SK-N-SH (cell line): ENCODE results near the gene ADCY7. TPM values are rescaled to one million over a fixed set of nuclear protein-coding genes. Genes with fewer than 3 reads are reported as not detected.

Experiments
- CTCF ChIA-PET: fragments of 300-600, 350-600 bp; formaldehyde crosslinking; extraction: SDS; loops from one replicate; lab custom pipeline; 2021; lab: Yijun Ruan, JAX
- POLR2A ChIA-PET: fragments of 350-600 bp; sonication (Branson Sonifier 250); formaldehyde crosslinking; extraction: SDS; loops from one replicate; lab custom pipeline; 2020; ENCODE audit warnings: antibody characterized with exemption, inconsistent platforms; lab: Yijun Ruan, JAX
- DNase-seq: peaks from one replicate; pipeline ENCODE4 v3.0.0; 2012
- H2AFZ ChIP-seq: fragments of 200-600 bp; sonication (generic); 2 replicates; pipeline ENCODE4 v1.8.1; 2016; ENCODE audit warnings: antibody characterized with exemption, mild to moderate bottlenecking, low read depth
- H3F3A ChIP-seq: fragments of 200-600 bp; sonication (generic); replicated peaks from 2 replicates; pipeline ENCODE3; 2016; ENCODE audit warnings: antibody characterized with exemption, mild to moderate bottlenecking; ENCODE audit not compliant: insufficient read depth
- H3K27ac ChIP-seq, 2 experiments: fragments of 200-500 bp in 1 of 2; fragments of 200-600 bp in 1 of 2; sonication (Bioruptor generic) in 1 of 2; sonication (generic), shearing (Covaris generic) in 1 of 2; 2 replicates each; pipeline versions ENCODE4 v1.5.1 to v1.6.1; 2014 to 2016; ENCODE audit warnings: low read depth in 2 of 2, inconsistent platforms in 1 of 2, low read length in 1 of 2, mild to moderate bottlenecking in 1 of 2, mixed read lengths in 1 of 2
- H3K27me3 ChIP-seq: fragments of 200-600 bp; sonication (generic), shearing (Covaris generic); 2 replicates; pipeline ENCODE4 v1.6.1; 2016; ENCODE audit warnings: mixed run types; ENCODE audit not compliant: insufficient read depth
- H3K36me3 ChIP-seq, 2 experiments: fragments of 200-500 bp in 1 of 2; fragments of 200-600 bp in 1 of 2; sonication (Bioruptor generic) in 1 of 2; sonication (generic) in 1 of 2; replicated peaks in 1 of 2; 2 replicates each; pipeline versions ENCODE3 to v1.5.1; 2014 to 2016; ENCODE audit warnings: low read length in 1 of 2, mild to moderate bottlenecking in 1 of 2; ENCODE audit not compliant: insufficient read depth in 2 of 2, control insufficient read depth in 1 of 2
- H3K4me1 ChIP-seq, 2 experiments: fragments of 200-500 bp in 1 of 2; fragments of 200-600 bp in 1 of 2; sonication (Bioruptor generic) in 1 of 2; sonication (generic), shearing (Covaris generic) in 1 of 2; 2 replicates each; pipeline versions ENCODE4 v1.5.1 to v1.6.1; 2014 to 2016; ENCODE audit warnings: low read depth in 1 of 2, low read length in 1 of 2, mixed run types in 1 of 2; ENCODE audit not compliant: insufficient read depth in 2 of 2, control insufficient read depth in 1 of 2
- H3K4me2 ChIP-seq: fragments of 200-600 bp; sonication (generic), shearing (Covaris generic); 2 replicates; pipeline ENCODE4 v1.6.1; 2017; ENCODE audit warnings: mixed run types
- H3K4me3 ChIP-seq, 2 experiments: fragments of 200-500 bp in 1 of 2; fragments of 200-600 bp in 1 of 2; sonication (Bioruptor generic) in 1 of 2; sonication (generic), shearing (Covaris generic) in 1 of 2; 2 replicates each; pipeline versions ENCODE4 v1.5.1 to v1.8.1; 2014 to 2016; ENCODE audit warnings: low read depth in 2 of 2, inconsistent platforms in 1 of 2, low read length in 1 of 2, mild to moderate bottlenecking in 1 of 2, mixed read lengths in 1 of 2, moderate library complexity in 1 of 2
- H3K79me2 ChIP-seq: fragments of 200-600 bp; sonication (generic); 2 replicates; pipeline ENCODE4 v1.8.1; 2017; ENCODE audit warnings: mild to moderate bottlenecking; ENCODE audit not compliant: insufficient read depth
- H3K9ac ChIP-seq: fragments of 200-600 bp; sonication (generic); 2 replicates; pipeline ENCODE4 v1.6.1; 2017; ENCODE audit warnings: mixed run types
- H3K9me2 ChIP-seq: fragments of 200-600 bp; sonication (generic); 2 replicates; pipeline ENCODE4 v1.6.1; 2017; ENCODE audit warnings: mixed run types
- H3K9me3 ChIP-seq: fragments of 200-600 bp; sonication (generic); 2 replicates; pipeline ENCODE4 v1.6.1; 2017; ENCODE audit warnings: mixed run types, mild to moderate bottlenecking, moderate library complexity
- H4K20me1 ChIP-seq: fragments of 200-600 bp; sonication (generic); 2 replicates; pipeline ENCODE4 v1.6.1; 2017; ENCODE audit warnings: mild to moderate bottlenecking, mixed run types; ENCODE audit not compliant: insufficient read depth
- CHD2 ChIP-seq: fragments of 150-350 bp; IDR thresholded peaks from 2 replicates; pipeline ENCODE4 v1.6.1; 2018; ENCODE audit warnings: low read length; ENCODE audit not compliant: partially characterized antibody
- EP300 ChIP-seq, 2 experiments: IDR thresholded peaks; 2 replicates each; pipeline versions ENCODE4 v1.4.0 to v1.6.1; 2012; ENCODE audit warnings: borderline replicate concordance in 1 of 2, low read depth in 1 of 2, low read length in 1 of 2
- FOSL2 ChIP-seq: IDR thresholded peaks from 2 replicates; pipeline ENCODE4 v1.4.0; 2012; ENCODE audit warnings: low read depth, mild to moderate bottlenecking, moderate library complexity, borderline replicate concordance
- FOXJ3 ChIP-seq: sonication (generic); formaldehyde crosslinking; IDR thresholded peaks from 2 replicates; pipeline ENCODE4 v1.5.1; 2020; ENCODE audit warnings: mild to moderate bottlenecking, missing genetic modification reagents
- GABPA ChIP-seq: IDR thresholded peaks from 2 replicates; pipeline ENCODE4 v1.4.0; 2012; ENCODE audit warnings: low read depth, mild to moderate bottlenecking
- JUND ChIP-seq: IDR thresholded peaks from 2 replicates; pipeline ENCODE4 v1.4.0; 2012
- MXI1 ChIP-seq: IDR thresholded peaks from 2 replicates; pipeline ENCODE4 v1.6.1; 2012; ENCODE audit warnings: mild to moderate bottlenecking, low read depth, low read length, improper control_type of control experiment
- POLR2AphosphoS5 ChIP-seq: IDR thresholded peaks from 2 replicates; pipeline ENCODE4 v1.6.1; 2012; ENCODE audit warnings: low read depth, low read length
- RAD21 ChIP-seq: IDR thresholded peaks from 2 replicates; pipeline ENCODE4 v1.6.1; 2012; ENCODE audit warnings: mild to moderate bottlenecking, low read length
- RCOR1 ChIP-seq: fragments of 150-350 bp; IDR thresholded peaks from 2 replicates; pipeline ENCODE4 v1.6.1; 2017; ENCODE audit warnings: antibody characterized with exemption, low read length
- RFX5 ChIP-seq: IDR thresholded peaks from 2 replicates; pipeline ENCODE4 v1.6.1; 2012; ENCODE audit warnings: mild to moderate bottlenecking, improper control_type of control experiment, low read length
- RXRA ChIP-seq: IDR thresholded peaks from 2 replicates; pipeline ENCODE4 v1.4.0; 2012; ENCODE audit warnings: low read depth, mild to moderate bottlenecking, borderline replicate concordance
- TAF1 ChIP-seq: IDR thresholded peaks from 2 replicates; pipeline ENCODE4 v1.6.1; 2012; ENCODE audit warnings: low read depth, mild to moderate bottlenecking, low read length, moderate library complexity, borderline replicate concordance
- TEAD4 ChIP-seq: IDR thresholded peaks from 2 replicates; pipeline ENCODE4 v1.4.0; 2012; ENCODE audit warnings: mild to moderate bottlenecking, borderline replicate concordance; ENCODE audit not compliant: insufficient read depth
- YY1 ChIP-seq: IDR thresholded peaks from 2 replicates; pipeline ENCODE4 v1.4.0; 2012; ENCODE audit warnings: low read depth, mild to moderate bottlenecking
- WGBS: methylation state at CpG from one replicate; pipeline ENCODE4 v1.1.6; 2017; ENCODE audit warnings: low lambda C conversion rate; 5-methylcytosine and 5-hydroxymethylcytosine counted together
- polyA plus RNA-seq, 3 experiments: library from polyadenylated mRNA; depleted of rRNA; stranded (reverse); fragments of >200 nt; gene quantifications; 2 replicates each; pipeline ENCODE4 v1.2.3, GENCODE V29; 2012
- TF ChIP-seq, protein P1 (sequence below): fragments of 150-350 bp; IDR thresholded peaks from 2 replicates; pipeline ENCODE4 v1.6.1; 2016; ENCODE audit warnings: mild to moderate bottlenecking, low read depth, low read length
- TF ChIP-seq, protein P2 (sequence below): IDR thresholded peaks from 2 replicates; pipeline ENCODE4 v1.4.0; 2012; ENCODE audit warnings: low read depth, borderline replicate concordance
- TF ChIP-seq, protein P3 (sequence below): fragments of 150-350 bp; IDR thresholded peaks from 2 replicates; pipeline ENCODE4 v1.6.1; 2017; ENCODE audit warnings: antibody characterized with exemption, low read length, low read depth, borderline replicate concordance
- TF ChIP-seq, protein P4 (sequence below): IDR thresholded peaks from 2 replicates; pipeline ENCODE4 v1.4.0; 2012; ENCODE audit warnings: low read depth, borderline replicate concordance

Gene ADCY7
- polyA plus RNA-seq, 1 of the 3 experiments (the other 2 are of a cell fraction): 14.3 TPM

DNA sequence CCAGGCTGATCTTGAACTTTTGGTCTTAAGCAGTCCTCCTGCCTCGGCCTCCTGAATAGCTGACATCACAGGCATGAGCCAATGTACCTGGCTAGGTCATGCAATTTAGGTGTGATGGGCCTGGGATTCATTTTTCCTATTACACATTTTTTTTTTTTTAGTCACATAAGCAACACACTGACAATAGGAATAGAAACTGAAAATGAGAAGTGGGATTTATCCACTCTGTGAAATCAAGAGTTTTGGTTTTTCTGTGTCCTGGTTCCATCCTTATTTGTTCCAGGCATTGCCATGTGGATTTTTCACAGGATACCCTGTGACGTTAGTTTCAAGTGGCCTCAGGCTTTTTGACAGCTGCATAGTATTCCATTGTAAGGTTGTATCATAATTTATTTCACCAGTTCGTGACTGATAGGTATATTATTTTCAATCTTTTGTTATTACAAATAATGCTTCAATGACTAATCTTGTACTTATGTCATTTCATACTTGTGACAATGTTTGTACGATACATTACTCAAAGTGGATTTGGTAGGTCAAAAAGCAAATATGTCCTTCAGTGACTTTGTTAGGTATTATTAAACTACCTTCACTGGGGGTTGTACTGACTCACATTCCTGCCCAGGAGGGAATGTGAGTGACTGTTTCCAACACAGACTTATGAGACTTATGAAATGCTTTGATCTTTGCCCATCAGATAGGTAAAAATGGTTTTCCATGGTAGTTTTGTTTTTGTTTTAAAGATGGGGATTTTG is 10.6 kb downstream of the ADCY7 start:
- ChIA-PET POLR2A (no interaction called here), CTCF (interaction anchor here (0.7 kb wide), 1 partner anchor 13 kb away, joined by 3 read pairs; no protein-coding TSS in a partner anchor)
- no peak overlapping the region for H3K4me3 ChIP-seq
- H3K4me2 ChIP-seq: no peak overlapping the region
- no peak overlapping the region for H3K27ac ChIP-seq
- H3F3A ChIP-seq: peaks cover 4% of the 10 kb centered on the region
- H3K9ac ChIP-seq: no peak overlapping the region
- H3K9me3 ChIP-seq: no peaks in the 10 kb centered on the region
- WGBS: 87% methylated on average over 4 of the region's 4 CpGs
- H3K27me3 ChIP-seq: no peaks in the 10 kb centered on the region
- H4K20me1 ChIP-seq: peaks cover 3% of the 10 kb centered on the region; the same call in 1 of the 2 replicates
- no peak overlapping the region for H2AFZ ChIP-seq
- H3K4me1 ChIP-seq: peaks cover 0 to 9% of the 10 kb centered on the region in 2 experiments; a peak in 1 of 4 replicates
- H3K79me2 ChIP-seq: peaks cover 16% of the 10 kb centered on the region; the same call in 1 of the 2 replicates
- DNase-seq: no peak
- no peaks in the 10 kb centered on the region for H3K9me2 ChIP-seq
- H3K36me3 ChIP-seq: no peaks in the 10 kb centered on the region
- TF ChIP-seq, protein P1, sequence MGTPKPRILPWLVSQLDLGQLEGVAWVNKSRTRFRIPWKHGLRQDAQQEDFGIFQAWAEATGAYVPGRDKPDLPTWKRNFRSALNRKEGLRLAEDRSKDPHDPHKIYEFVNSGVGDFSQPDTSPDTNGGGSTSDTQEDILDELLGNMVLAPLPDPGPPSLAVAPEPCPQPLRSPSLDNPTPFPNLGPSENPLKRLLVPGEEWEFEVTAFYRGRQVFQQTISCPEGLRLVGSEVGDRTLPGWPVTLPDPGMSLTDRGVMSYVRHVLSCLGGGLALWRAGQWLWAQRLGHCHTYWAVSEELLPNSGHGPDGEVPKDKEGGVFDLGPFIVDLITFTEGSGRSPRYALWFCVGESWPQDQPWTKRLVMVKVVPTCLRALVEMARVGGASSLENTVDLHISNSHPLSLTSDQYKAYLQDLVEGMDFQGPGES: no peak
- TF ChIP-seq, protein P2, sequence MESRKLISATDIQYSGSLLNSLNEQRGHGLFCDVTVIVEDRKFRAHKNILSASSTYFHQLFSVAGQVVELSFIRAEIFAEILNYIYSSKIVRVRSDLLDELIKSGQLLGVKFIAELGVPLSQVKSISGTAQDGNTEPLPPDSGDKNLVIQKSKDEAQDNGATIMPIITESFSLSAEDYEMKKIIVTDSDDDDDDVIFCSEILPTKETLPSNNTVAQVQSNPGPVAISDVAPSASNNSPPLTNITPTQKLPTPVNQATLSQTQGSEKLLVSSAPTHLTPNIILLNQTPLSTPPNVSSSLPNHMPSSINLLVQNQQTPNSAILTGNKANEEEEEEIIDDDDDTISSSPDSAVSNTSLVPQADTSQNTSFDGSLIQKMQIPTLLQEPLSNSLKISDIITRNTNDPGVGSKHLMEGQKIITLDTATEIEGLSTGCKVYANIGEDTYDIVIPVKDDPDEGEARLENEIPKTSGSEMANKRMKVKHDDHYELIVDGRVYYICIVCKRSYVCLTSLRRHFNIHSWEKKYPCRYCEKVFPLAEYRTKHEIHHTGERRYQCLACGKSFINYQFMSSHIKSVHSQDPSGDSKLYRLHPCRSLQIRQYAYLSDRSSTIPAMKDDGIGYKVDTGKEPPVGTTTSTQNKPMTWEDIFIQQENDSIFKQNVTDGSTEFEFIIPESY: no peak
- no peak for TF ChIP-seq RAD21

DNA sequence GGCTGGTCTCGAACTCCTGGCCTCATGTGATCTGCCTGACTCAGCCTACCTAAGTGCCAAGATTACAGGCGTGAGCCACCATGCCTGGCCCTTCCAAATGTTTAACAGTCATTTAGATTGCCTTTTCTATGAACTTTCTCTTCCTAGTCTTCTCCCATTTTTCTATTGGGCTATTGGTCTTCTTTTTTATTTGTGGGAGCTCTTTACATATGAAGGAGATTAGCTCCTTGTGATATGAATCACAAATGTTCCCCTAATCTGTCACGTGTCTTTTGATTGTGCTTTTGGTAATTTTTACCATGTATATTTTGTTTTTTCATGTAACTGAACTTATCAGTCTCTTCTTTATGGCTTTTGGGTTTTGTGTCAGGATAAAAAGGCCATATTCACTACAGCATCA is 11.9 kb downstream of the ADCY7 start:
- Histone ChIP-seq H3K4me3 (no peak overlapping the region), H3K4me2 (no peak overlapping the region), H3K4me1 (no peaks in the 10 kb centered on the region), H4K20me1 (peaks cover 3% of the 10 kb centered on the region; the same call in 1 of the 2 replicates), H3F3A (peaks cover 4% of the 10 kb centered on the region), H3K27ac (no peak overlapping the region), H3K27me3 (no peaks in the 10 kb centered on the region), H3K9ac (no peak overlapping the region), H3K9me2 (no peaks in the 10 kb centered on the region), H3K79me2 (peaks cover 16% of the 10 kb centered on the region; the same call in 1 of the 2 replicates), H2AFZ (no peak overlapping the region), H3K9me3 (no peaks in the 10 kb centered on the region), H3K36me3 (no peaks in the 10 kb centered on the region)
- ChIA-PET POLR2A (no interaction called here), CTCF (no interaction called here)
- WGBS: 63% methylated on average over 3 of the region's 3 CpGs
- DNase-seq: no peak
- TF ChIP-seq EP300 (IDR thresholded peaks at IDR 0.05; ENCODE audit: borderline replicate concordance in 1 of 2, low read depth in 1 of 2, low read length in 1 of 2) (no peak), RFX5 (no peak), YY1 (no peak), TAF1 (no peak), RXRA (no peak), FOSL2 (no peak), GABPA (no peak), JUND (no peak), CHD2 (no peak), POLR2AphosphoS5 (no peak), TEAD4 (no peak), RCOR1 (no peak), FOXJ3 (CRISPR knock-in tag) (no peak), MXI1 (no peak)
- TF ChIP-seq, protein P1: no peak
- TF ChIP-seq, protein P3, sequence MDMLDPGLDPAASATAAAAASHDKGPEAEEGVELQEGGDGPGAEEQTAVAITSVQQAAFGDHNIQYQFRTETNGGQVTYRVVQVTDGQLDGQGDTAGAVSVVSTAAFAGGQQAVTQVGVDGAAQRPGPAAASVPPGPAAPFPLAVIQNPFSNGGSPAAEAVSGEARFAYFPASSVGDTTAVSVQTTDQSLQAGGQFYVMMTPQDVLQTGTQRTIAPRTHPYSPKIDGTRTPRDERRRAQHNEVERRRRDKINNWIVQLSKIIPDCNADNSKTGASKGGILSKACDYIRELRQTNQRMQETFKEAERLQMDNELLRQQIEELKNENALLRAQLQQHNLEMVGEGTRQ: no peak
- TF ChIP-seq, protein P4, sequence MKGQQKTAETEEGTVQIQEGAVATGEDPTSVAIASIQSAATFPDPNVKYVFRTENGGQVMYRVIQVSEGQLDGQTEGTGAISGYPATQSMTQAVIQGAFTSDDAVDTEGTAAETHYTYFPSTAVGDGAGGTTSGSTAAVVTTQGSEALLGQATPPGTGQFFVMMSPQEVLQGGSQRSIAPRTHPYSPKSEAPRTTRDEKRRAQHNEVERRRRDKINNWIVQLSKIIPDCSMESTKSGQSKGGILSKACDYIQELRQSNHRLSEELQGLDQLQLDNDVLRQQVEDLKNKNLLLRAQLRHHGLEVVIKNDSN: no peak
